GM12878 (cell line): Measurements from ENCODE around the gene GEMIN5. TPM values are rescaled to one million over a fixed set of nuclear protein-coding genes. Genes with fewer than 3 reads are reported as not detected.

Experiments used
- ATAC-seq: fragments of 200-7000 bp; cut with Tn5 transposase; 3 replicates; pipeline ENCODE4 v1.9.1; 2020; ENCODE audit warnings: mild to moderate bottlenecking, moderate library complexity
- BruUV-seq: library from RNA; stranded (reverse); fragments of 400-500 nt; replicated peaks from 2 replicates; lab custom pipeline; 2021; lab: Mats Ljungman, UMichigan
- CTCF ChIA-PET: fragments of 300-600 bp; sonication (Branson Sonifier 250); formaldehyde crosslinking; extraction: SDS; loops from one replicate; lab custom pipeline; 2021; ENCODE audit warnings: inconsistent platforms; lab: Yijun Ruan, JAX
- POLR2A ChIA-PET: fragments of 350-600 bp; formaldehyde crosslinking; extraction: SDS; loops from one replicate; lab custom pipeline; 2021; ENCODE audit warnings: inconsistent platforms; lab: Charles Lee
- RAD21 ChIA-PET: fragments of 300-600 bp; sonication (Branson Sonifier 250); formaldehyde crosslinking; loops from one replicate; lab custom pipeline; 2023; ENCODE audit warnings: antibody characterized with exemption; ENCODE audit not compliant: unreplicated experiment; lab: Charles Lee
- SMC1A ChIA-PET: fragments of 300-600 bp; sonication (Branson Sonifier 250); formaldehyde crosslinking; loops from one replicate; lab custom pipeline; 2023; ENCODE audit not compliant: unreplicated experiment, uncharacterized antibody; lab: Charles Lee
- DNase-seq: peaks from one replicate; pipeline ENCODE4 v3.0.0-alpha.2; 2011; ENCODE audit warnings: low read depth, low spot score
- FAIRE-seq: peaks from 3 replicates; lab custom pipeline; 2011; peaks lifted over from hg19 to GRCh38; lab: Jason Lieb, UNC
- H2AFZ ChIP-seq: 2 replicates; pipeline ENCODE4 v1.6.0; 2011; ENCODE audit warnings: low read depth, low read length, control low read depth; ENCODE audit not compliant: control insufficient read depth
- H3K27ac ChIP-seq: 2 replicates; pipeline ENCODE4 v1.5.1; 2011; ENCODE audit warnings: control low read depth; ENCODE audit not compliant: control insufficient read depth, insufficient read depth
- H3K27me3 ChIP-seq, 2 experiments: replicated peaks in 1 of 2; 2 replicates each; pipeline versions ENCODE4 v1.6.0 to v1.6.1; 2011; ENCODE audit warnings: low read length in 1 of 2; ENCODE audit not compliant: control insufficient read depth in 2 of 2, insufficient read depth in 2 of 2
- H3K36me3 ChIP-seq, 2 experiments: 2 replicates each; pipeline ENCODE4 v1.5.1; 2011; ENCODE audit warnings: low read length in 1 of 2; ENCODE audit not compliant: control insufficient read depth in 2 of 2, insufficient read depth in 2 of 2
- H3K4me1 ChIP-seq: 2 replicates; pipeline ENCODE4 v1.6.1; 2011; ENCODE audit warnings: mild to moderate bottlenecking, low read length, moderate library complexity, mixed read lengths; ENCODE audit not compliant: control insufficient read depth, insufficient read depth
- H3K4me2 ChIP-seq: 2 replicates; pipeline ENCODE4 v1.6.0; 2011; ENCODE audit warnings: control low read depth; ENCODE audit not compliant: control insufficient read depth, insufficient read depth
- H3K4me3 ChIP-seq: fragments of 200-600 bp; sonication (generic); 2 replicates; pipeline ENCODE4 v1.5.1; 2016
- H3K79me2 ChIP-seq: 2 replicates; pipeline ENCODE4 v1.6.0; 2011; ENCODE audit warnings: low read length; ENCODE audit not compliant: control insufficient read depth, insufficient read depth
- H3K9ac ChIP-seq: 2 replicates; pipeline ENCODE4 v1.8.0; 2011; ENCODE audit warnings: low read length, control low read depth, mixed read lengths; ENCODE audit not compliant: control insufficient read depth, insufficient read depth
- H3K9me3 ChIP-seq: replicated peaks from 3 replicates; pipeline ENCODE4 v1.5.1; 2011; ENCODE audit warnings: mild to moderate bottlenecking, low read length; ENCODE audit not compliant: control insufficient read depth, insufficient read depth
- H4K20me1 ChIP-seq: 2 replicates; pipeline ENCODE4 v1.6.0; 2011; ENCODE audit not compliant: control insufficient read depth, insufficient read depth
- IKZF1 ChIP-seq: fragments of 450-650 bp; conservative IDR thresholded peaks from 2 replicates; pipeline ENCODE4 v1.6.1; 2017; ENCODE audit warnings: antibody characterized with exemption, mild to moderate bottlenecking
- RAD51 ChIP-seq: fragments of 450-650 bp; IDR thresholded peaks from 2 replicates; pipeline ENCODE4 v1.6.1; 2016; ENCODE audit warnings: moderate library complexity, mild to moderate bottlenecking, inconsistent platforms
- TBL1XR1 ChIP-seq: IDR thresholded peaks from 2 replicates; pipeline ENCODE4 v1.6.1; 2012; ENCODE audit warnings: low read depth, low read length, improper control_type of control experiment
- ZBTB40 ChIP-seq: fragments of 450-650 bp; IDR thresholded peaks from 2 replicates; pipeline ENCODE4 v1.6.1; 2016; ENCODE audit warnings: mild to moderate bottlenecking, moderate library complexity, borderline replicate concordance
- WGBS: methylation state at CpG from one replicate; pipeline ENCODE4 v1.1.6; 2016; ENCODE audit warnings: low lambda C conversion rate; ENCODE audit not compliant: insufficient replicate concordance, insufficient coverage; ENCODE audit errors: missing lambda C conversion rate; 5-methylcytosine and 5-hydroxymethylcytosine counted together
- in situ Hi-C: fragments of 300-500 bp; cut with MboI; formaldehyde crosslinking; loops from 9 replicates; pipeline ENCODE4 v1.14.3; 2018; ENCODE audit warnings: mixed read lengths
- intact Hi-C: fragments of 100-400 bp; cut with micrococcal nuclease; formaldehyde crosslinking; loops from one replicate; pipeline ENCODE4 v1.14.2; 2022; ENCODE audit not compliant: unreplicated experiment
- polyA plus RNA-seq, 11 experiments: library from polyadenylated mRNA; depleted of rRNA in 4 of 11; unstranded in 6 of 11; stranded (reverse) in 5 of 11; fragments of >200 nt; fragmentation: Nextera tagmentation in 4 of 11; fragmentation: Illumina TruSeq in 1 of 11; extraction: Ambion mirVana in 4 of 11; extraction: Trizol in 1 of 11; gene quantifications; 1 replicate in 1 of 11; 2 replicates in 10 of 11; pipeline versions ENCODE4 v1.2.1 to v1.2.3, GENCODE V29; 2011 to 2016; ENCODE audit warnings: inconsistent platforms in 2 of 11, missing spikeins in 2 of 11, low read depth in 1 of 11
- total RNA-seq, 4 experiments: library from RNA; depleted of rRNA in 3 of 4; stranded (reverse); fragments of >200 nt in 3 of 4; fragmentation: Illumina TruSeq in 1 of 4; extraction: Trizol in 1 of 4; gene quantifications; 2 replicates each; pipeline versions ENCODE4 v1.2.1 to v1.2.3, GENCODE V29; 2013 to 2021

The GEMIN5 gene
- total and polyA plus RNA-seq, 10 of the 15 experiments (the other 5 are each of a cell fraction or from before 2014, with no cell fraction given) = 6.3 to 29.8 (median 23.3) TPM

- TF ChIP-seq ZBTB40 (no peak), IKZF1 (no peak), TBL1XR1 (no peak)
- TF ChIP-seq, all 136 proteins: peak for 0
Observed at GRCh38 chr5:154966874-154967273, 28.9 kb upstream of the GEMIN5 start (continued).

- peaks cover 4 to 16% of the 10 kb centered on the region in 2 experiments; a peak in 3 of 4 replicates for H3K36me3 ChIP-seq
- DNase-seq = no peak
- no peaks in the 10 kb centered on the region; the same call in 1 of the 2 replicates for H3K4me1 ChIP-seq
- 96% methylated on average over 7 of the region's 7 CpGs for WGBS
- no peaks in the 10 kb centered on the region for H3K27me3 ChIP-seq
- H3K9ac ChIP-seq = no peak overlapping the region
- no peaks in the 10 kb centered on the region for H3K79me2 ChIP-seq
- intact Hi-C loops (no loop called here), in situ Hi-C loops (no loop called here)
- H4K20me1 ChIP-seq = no peaks in the 10 kb centered on the region
- FAIRE-seq = no peak
- no peak overlapping the region for H3K4me3 ChIP-seq
- no peaks in the 10 kb centered on the region for H3K9me3 ChIP-seq
- ChIA-PET RAD21 (no interaction called here), CTCF (interaction anchor here (0.6 to 1.6 kb wide), 2 partner anchors 20 to 112 kb away, joined by 3 read pairs; no protein-coding TSS in a partner anchor), POLR2A (no interaction called here), SMC1A (no interaction called here)
- no peak overlapping the region for H3K27ac ChIP-seq
- no peak overlapping the region for H3K4me2 ChIP-seq
- no peak overlapping the region for H2AFZ ChIP-seq
- no TSS peak for BruUV-seq
- TF ChIP-seq TBL1XR1 = no peak
- no peak for TF ChIP-seq RAD51
- ATAC-seq = no peak
Observed at GRCh38 chr5:154966081-154966841, 28.2 kb upstream of the GEMIN5 start.
